ENCODE data around the gene SOWAHA.

SOWAHA gene

DNA sequence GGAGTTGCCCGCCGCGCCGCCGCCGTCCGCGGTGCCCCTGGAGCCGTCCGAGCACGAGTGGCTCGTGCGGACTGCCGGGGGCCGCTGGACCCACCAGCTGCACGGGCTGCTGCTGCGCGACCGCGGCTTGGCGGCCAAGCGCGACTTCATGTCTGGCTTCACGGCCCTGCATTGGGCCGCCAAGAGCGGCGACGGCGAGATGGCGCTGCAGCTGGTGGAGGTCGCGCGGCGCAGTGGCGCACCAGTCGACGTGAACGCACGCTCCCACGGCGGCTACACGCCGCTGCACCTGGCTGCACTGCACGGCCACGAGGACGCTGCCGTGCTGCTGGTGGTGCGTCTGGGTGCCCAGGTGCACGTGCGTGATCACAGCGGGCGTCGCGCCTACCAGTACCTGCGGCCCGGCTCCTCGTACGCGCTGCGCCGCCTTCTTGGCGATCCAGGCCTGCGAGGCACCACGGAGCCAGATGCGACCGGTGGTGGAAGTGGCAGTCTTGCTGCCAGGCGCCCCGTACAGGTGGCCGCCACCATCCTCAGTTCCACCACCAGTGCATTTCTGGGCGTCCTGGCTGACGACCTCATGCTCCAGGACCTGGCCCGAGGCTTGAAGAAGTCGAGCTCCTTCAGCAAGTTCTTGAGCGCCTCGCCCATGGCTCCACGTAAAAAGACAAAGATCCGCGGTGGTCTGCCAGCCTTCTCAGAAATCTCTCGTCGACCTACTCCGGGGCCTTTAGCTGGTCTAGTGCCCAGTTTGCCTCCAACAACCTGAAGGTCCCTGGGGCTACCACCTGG is 1.6 kb downstream of the SOWAHA start:
- no peak overlapping the region for H3K4me3 ChIP-seq (replicated peaks; ENCODE audit: low read depth, low read length)
- TF ChIP-seq CTCF (IDR thresholded peaks at IDR 0.05; ENCODE audit: low read depth, low read length, missing control alignments), result no peak
- DNase-seq (ENCODE audit: extremely low read depth, low read depth), result no peak

GRCh38 chr5:132815454-132815853 is 2.4 kb downstream of the SOWAHA start:
- no peak for TF ChIP-seq CTCF (IDR thresholded peaks at IDR 0.05; ENCODE audit: low read depth, low read length, missing control alignments)
- DNase-seq (ENCODE audit: extremely low read depth, low read depth), result no peak
- H3K4me3 ChIP-seq (replicated peaks; ENCODE audit: low read depth, low read length), result no peak overlapping the region

GRCh38 chr5:132816083-132816482 is 3.0 kb downstream of the SOWAHA start:
- no peak for DNase-seq (ENCODE audit: extremely low read depth, low read depth)
- no peak for TF ChIP-seq CTCF (IDR thresholded peaks at IDR 0.05; ENCODE audit: low read depth, low read length, missing control alignments)
- no peak overlapping the region for H3K4me3 ChIP-seq (replicated peaks; ENCODE audit: low read depth, low read length)

DNA sequence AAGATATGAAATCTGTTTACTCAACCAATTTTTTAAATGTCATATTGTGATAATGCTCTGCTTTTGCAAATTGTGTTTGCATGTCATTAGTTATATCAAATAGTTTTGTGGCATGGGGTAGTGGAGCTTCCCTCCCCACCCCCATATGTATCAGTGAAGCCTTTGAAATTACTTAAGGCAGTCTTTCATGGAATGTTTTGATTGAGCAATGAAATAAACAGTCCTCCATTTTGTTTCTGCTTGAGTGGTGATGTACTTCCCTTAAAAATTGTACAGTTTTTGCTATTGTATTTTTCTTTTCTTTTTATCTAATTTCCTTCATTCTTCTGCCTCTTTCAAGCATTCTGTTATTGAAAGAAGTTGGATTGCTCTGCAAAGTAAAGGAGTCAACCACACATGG is 3.5 kb downstream of the SOWAHA start:
- H3K4me3 ChIP-seq (replicated peaks; ENCODE audit: low read depth, low read length), result no peak overlapping the region
- no peak for TF ChIP-seq CTCF (IDR thresholded peaks at IDR 0.05; ENCODE audit: low read depth, low read length, missing control alignments)
- no peak for DNase-seq (ENCODE audit: extremely low read depth, low read depth)

DNA sequence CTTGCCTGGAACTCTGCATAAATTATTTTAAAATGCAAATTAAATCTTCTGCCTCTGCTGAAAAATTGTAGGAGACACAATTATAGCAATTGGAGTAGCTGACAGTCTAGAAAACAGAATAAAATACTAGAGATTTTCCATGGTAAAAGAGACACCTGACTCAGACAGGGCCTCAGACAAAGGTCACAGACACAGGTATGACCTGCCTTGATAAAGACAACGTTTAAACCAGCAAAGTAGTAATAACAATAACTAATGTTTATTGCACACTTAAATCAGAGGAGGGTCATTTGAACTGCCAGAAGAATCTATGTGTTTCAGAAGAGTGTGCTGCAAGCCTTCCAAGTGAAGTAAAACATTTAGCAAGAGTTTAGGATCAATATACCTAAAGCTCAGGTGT is 3.9 kb downstream of the SOWAHA start:
- no peak overlapping the region for H3K4me3 ChIP-seq (replicated peaks; ENCODE audit: low read depth, low read length)
- DNase-seq (ENCODE audit: extremely low read depth, low read depth), result no peak
- no peak for TF ChIP-seq CTCF (IDR thresholded peaks at IDR 0.05; ENCODE audit: low read depth, low read length, missing control alignments)

- no peak for DNase-seq (ENCODE audit: extremely low read depth, low read depth)
- no peak for TF ChIP-seq CTCF (IDR thresholded peaks at IDR 0.05; ENCODE audit: low read depth, low read length, missing control alignments)
- no peak overlapping the region for H3K4me3 ChIP-seq (replicated peaks; ENCODE audit: low read depth, low read length)
Measured at GRCh38 chr5:132819468-132819867, 6.4 kb downstream of the SOWAHA start.

Measured in HFF-Myc (cell line).